Stimulated activated CD4-positive, alpha-beta T cell treated with anti-CD3 and anti-CD28 coated beads, Interleukin-15, amount 100 ng/mL, for 1 hour (primary cell): ENCODE measurements around the gene RILPL1.
"Not testable (repeated sequence)": the region's sequence is repeated elsewhere in the genome, so short reads cannot be mapped to it uniquely, and the experiment has no call there.

ENCODE experiments used
- DNase-seq, 2 donors: peaks; one replicate each; pipeline ENCODE4 v3.0.0-alpha.2; 2020; ENCODE audit warnings: low read depth in 1 of 2, low spot score in 1 of 2

Gene RILPL1

DNA sequence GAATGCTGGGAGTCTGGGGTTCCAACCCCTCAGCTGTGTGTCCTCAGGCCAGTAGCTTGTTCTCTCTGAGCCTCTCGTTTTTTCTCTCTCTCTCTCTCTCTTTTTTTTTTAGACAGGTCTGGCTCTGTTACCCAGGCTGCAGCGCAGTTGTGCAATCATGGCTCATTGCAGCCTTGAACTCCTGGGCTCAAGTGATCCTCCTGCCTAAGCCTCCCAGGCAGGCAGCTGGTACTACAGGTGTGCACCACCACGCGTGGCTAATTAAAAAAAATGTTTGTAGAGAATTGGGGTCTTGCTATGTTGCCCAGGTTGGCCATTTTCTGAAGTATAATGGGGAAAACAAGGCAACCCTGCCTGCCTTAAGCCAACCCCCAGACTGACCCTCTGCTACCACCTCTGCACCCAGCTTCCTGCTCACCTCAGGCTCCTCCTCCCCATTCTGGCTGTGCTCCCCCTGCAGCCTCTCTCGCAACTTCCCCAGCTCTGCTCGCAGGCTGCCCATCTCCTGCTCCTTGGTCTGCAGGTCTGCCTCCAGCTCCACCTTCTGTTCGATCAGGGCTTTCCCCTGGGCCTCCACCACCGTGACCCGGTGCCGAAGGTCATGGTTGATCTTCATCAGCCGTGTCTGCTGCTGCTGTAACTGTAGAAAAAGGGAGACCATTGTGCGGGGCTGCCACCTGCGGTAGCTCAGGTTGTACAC, 35.2 kb downstream of the RILPL1 start:
- no peak for DNase-seq

DNA sequence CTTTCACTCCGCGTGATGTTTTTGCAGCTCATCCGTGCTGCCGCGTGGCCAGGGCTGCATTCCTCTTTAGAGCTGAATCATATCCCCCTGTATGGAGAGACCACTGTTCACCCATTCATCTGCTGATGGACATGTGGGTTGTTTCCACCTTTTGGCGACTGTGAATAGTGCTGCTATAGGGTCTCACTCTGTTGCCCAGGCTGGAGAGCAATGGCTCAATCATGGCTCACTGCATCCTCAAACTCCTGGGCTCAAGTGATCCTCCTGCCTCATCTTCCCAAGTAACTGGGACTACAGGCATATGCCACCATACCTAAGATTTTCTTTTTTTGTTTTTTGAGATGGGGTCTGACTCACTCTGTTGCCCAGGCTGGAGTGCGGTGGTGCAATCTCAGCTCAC, 36.5 kb downstream of the RILPL1 start:
- DNase-seq, result no peak

DNA sequence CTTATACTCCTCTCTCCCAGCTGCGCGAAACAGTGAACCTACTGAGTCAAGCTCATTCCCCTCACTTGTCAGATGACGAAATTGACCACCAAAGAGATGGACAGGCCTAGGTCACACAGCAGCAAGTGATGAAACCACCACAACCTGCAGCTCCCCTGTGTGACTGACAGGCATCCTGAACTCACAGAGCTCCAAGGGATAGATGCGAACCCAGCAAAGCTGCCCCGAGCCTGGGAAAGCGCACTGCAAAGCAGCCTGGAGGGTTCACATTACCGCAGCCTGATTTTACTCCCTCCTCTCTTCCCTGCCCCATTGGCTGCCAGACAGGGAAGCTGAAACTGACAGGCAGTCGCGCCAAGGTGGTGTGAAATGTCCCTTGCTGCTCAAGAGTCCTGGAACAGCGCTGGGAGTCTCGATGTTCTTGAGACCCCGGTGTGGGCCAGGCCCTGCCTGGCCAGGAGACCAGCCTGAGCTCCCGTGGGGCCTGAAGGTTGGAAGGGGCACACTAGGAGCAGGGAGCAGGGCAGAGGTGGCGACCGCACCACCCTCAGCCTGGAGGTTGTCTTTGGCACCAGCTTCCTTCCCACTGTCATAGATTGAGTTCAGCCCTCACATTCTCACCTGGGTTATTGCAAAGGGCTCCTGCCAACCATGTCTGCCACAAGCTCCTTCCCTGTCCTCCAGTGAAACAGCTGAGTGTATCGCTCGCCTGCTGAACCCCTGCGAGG, 39.2 kb downstream of the RILPL1 start:
- DNase-seq, result no peak

DNA sequence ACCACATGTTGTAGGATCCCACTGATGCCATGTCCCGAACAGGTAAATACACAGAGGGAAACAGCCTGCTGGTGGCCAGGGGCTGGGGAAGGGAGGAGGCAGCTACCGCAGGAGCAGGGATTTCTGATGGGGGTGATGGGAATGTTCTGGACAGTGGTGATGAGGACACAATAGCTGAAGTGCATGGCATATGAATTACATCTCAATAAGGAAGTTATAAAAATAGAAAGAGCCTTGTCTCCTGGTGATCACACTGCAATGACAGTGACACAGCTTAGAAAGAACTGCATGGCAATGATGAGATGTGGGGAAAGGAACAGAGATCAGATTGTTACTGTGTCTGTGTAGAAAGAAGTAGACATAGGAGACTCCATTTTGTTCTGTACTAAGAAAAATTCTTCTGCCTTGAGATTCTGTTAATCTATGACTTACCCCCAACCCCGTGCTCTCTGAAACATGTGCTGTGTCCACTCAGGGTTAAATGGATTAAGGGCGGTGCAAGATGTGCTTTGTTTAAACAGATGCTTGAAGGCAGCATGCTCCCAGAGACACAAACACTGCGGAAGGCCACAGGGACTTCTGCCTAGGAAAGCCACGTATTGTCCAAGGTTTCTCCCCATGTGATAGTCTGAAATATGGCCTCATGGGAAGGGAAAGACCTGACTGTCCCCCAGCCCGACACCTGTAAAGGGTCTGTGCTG, 41.0 kb downstream of the RILPL1 start:
- not testable (repeated sequence) for DNase-seq

DNA sequence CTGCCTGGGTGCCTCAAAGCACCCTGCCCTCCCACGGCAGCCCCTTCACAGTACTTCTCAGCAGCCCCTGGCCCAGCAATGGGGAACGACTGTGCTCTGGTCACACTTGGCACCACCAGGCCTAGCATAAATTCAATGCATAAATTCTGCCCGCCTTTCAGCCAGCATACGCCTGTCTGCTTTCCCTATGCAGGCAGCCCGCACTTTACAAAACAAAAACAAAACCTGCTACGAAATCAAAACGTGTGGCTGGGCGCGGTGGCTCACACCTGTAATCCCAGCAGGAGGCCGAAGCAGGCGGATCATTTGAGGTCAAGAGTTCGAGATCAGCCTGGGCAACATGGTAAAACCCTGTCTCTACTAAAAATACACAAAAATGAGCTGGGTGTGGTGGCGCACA, 42.0 kb downstream of the RILPL1 start:
- DNase-seq, result no peak

DNA sequence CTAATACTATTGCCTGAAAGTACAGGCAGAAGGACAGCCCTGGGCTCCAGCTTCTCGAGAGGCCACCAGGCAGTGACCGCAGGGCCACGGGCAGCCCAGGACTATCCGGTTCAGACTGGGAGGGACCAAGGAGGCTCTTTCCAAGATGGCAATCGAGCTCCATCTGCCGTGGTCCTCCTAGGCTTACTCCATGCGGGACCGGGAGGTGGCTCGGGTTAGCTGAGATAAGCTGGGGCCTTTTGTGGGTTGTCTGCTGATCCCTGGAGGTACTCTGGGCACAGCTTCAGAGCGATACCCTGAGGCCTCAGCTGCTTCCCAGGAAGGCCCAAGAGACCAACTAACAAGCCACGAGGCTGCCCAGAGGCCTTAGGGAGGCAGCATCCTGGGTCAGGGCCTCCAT, 42.5 kb downstream of the RILPL1 start:
- DNase-seq, result no peak

DNA sequence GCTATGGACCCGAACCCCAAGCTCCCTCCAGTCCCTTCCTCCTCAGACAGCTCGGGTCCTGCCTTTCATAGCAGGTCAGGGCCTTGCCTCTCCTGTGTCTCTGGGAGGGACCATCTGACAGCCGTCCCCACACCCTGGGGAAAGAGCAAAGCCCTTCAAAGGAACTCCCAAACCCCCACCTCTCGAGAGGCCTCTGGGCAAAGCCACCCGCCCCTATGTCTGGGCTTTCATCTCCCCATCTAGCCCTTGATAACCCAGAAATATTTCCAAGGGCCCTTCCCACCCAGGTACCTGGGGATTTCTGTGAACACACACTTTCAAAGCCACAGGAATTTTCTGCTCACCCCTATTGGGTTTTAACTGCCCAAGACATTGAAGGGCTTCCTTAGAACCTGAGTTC, 43.4 kb downstream of the RILPL1 start:
- DNase-seq, result no peak

DNA sequence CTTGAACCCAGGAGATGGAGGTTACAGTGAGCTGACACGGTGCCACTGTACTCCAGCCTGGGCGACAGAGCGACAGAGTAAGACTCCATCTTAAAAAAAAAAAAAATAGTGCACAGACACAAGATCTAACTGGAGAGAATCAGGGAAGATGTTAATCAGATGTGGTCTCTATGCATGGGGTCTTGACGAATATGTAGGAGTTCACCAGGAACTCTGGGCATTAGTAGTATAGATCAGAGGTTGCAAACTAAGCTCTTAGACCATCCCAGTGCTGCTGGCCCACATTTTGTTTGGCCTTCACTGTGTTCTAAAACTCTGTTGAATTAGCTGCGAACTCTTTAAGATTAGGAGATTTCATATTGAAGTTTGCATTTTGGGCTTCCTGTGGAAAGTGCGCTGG, 43.9 kb downstream of the RILPL1 start:
- DNase-seq, result no peak

DNA sequence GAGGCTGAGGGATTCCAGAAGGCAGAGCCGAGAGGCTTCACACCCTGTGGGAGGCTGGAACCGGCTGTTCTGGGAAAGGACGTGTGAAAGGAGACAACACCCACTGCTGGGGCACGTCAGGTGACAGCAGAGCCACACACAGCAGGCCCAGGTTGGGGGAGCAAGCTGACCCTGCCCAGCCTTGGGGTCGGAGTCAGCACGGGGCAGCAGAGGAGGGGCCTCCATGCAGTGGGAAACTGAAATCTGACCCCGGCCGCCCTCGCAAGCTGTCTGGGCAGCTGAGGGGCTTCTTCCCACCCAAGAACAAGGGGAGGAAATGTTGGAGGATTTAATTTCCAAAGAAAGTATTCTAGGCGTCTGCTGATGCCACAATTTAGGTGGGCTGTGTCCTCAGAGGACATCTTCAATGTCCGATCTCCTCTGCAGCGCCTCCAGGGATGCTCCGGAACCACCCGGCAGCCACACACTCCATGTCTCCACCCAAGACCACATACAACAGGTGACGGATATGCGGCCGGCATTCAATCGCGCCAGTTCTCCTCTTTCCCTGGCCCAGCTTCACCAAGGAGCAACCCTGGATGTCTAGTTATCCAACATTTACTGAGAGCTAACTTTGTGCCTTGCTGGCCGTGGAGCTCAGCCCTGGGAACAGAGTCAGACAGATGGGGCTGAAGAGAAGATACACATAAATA, 44.8 kb downstream of the RILPL1 start:
- no peak for DNase-seq

DNA sequence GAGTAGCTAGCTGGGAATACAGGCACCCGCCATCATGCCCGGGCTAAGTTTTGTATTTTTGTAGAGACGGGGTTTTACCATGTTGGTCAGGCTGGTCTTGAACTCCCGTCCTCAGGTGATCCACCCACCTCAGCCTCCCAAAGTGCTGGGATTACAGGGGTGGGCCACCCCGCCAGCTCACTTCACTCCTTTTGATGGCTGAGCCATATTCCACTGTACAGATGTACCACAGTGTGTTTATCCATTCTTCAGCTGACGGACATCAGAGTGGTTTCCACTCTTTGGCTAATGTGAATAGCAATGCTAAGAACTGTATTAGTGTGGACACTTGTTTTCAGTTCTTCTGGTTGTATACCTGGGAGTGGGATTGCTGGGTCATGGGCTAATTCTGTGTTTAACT, 46.1 kb downstream of the RILPL1 start:
- no peak for DNase-seq

DNA sequence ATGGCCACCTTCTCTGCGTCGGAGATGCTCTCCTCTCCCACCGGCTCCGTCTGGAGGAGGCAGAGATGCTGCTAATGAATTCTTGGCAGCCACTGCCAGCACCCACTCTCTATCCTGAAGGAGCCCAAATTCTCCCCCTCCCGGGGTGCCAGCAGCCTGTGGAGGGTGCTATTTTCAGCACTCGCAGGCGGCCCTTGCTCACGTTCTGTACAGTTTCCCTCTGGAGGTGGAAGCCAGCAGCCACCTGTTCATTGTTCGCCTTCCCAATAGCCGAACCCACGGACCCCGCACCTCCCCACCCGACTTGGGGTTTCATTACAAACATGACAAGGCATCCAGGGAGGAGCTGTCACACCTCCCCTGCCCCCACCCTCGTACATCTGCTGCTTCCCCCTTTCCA, 47.8 kb downstream of the RILPL1 start:
- DNase-seq, result no peak

DNA sequence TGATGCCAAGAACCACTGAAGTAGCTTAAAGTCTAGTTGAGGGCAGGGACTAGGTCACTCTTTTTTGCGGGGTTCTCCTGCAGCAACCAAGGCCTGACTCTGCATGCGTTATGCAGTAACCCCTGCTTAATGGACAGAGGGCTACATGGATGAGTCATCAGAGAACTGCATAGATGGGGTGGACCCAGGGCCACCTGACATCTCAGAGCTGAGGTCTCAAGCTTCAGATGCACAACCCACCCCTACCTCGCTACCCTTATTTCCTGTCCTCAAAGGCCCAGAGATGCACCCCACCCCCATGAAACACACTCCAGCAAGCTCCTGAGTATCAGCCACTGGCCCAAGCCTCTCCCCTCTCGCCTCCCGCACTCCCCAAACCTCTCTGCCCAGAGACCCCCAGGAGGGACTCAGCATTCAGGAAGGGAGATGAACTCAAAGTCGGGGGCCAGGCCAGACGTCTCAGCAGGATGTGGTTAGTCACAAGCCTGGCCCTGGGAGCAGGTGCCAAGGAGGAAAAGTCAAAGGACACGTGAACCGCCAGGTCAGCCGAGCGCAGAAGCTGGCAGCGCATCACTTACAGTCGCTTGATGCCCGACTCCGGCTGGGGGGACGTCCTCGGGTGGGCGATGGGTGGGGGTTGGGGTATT, 49.8 kb downstream of the RILPL1 start:
- DNase-seq, result no peak

DNA sequence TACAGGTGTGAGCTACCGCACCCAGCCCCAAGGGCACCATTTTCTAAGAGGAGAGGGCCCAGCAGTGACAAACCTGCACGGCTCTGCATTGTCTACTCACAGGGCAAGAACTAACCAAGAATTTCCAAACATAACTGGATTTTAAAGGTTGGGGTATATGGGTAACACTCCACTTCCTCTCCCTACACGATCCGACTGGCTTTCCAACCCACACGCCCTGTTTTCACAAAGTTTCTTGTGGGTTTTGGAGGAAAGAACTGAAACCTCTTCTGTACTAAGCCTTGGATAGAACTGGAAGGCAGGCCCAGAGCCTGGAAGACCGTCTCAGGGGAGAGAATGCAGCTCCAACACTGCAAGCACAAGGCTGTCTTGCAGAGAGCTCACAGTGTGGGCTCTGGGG, 50.6 kb downstream of the RILPL1 start:
- DNase-seq, result no peak

DNA sequence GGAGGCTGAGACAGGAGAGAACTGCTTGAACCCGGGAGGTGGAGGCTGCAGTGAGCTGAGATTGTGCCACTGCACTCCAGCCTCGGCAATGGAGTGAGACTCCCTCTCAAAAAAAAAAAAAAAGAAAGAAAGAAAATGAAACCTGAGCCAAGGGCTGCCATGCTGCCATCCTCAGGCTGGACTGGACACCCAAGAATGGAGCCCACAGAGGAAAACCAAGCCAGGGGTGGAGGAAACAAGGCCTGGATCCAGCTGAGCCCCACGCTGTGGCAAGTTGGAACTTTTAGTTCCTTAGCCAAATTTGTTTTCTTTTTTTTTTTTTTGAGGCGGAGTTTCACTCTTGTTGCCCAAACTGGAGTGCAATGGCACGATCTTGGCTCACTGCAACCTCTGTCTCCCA, 52.3 kb downstream of the RILPL1 start:
- DNase-seq, result not testable (repeated sequence)

DNA sequence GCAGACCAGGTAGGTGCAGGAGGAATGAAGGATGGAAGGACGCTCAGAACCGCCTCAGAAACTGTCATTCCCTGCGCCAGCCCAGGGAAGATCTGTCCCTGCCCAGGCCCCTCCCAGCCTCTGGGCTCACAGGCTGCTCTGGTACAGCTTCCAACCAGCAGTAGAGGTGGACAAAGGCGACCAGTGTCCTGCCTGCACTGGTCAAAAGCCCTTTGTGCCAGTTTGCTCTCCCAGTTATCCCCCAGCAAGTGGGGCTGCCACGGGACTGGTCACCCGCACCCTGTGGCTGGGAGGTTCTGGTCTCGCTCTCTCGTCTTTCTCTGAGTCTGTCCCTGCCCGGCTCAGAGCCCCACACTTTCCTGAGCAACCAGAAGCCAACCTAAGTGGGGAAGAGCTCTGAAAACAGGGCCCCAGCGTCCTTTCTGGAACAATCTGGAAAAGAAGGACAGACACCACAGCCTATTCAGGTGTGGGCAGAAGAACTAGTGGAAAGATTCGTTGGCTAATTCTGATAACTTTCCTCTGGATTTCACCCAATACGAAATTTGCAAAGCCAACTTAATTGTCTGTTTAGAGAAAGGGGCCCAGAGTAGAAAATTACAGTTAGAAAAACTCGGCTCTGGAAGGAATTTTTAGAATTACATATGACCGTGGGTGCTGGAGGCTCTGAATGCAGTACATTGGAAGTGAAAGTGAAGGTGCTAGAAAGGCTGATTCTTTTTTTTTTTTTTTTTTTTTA, 53.9 kb downstream of the RILPL1 start:
- no peak for DNase-seq

DNA sequence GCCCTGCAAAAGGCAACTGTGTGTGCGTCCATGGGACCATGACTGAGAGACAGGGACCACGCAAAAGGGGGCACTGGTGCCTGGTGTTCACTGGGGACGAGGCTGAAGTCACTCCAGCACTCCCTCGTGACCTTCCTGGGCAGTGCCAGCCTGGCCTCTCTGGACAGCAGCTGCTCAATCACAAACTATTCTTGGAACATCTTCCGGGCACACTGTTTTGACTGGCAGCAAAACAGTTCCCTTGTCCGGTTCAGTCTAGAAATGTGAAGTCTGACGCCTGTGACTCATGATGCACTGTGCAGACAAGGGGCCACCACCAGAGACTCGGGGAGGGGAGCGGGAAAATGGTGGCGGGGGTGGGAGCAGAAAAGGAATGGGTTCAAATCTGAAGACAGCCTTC, 54.8 kb downstream of the RILPL1 start:
- no peak for DNase-seq

DNA sequence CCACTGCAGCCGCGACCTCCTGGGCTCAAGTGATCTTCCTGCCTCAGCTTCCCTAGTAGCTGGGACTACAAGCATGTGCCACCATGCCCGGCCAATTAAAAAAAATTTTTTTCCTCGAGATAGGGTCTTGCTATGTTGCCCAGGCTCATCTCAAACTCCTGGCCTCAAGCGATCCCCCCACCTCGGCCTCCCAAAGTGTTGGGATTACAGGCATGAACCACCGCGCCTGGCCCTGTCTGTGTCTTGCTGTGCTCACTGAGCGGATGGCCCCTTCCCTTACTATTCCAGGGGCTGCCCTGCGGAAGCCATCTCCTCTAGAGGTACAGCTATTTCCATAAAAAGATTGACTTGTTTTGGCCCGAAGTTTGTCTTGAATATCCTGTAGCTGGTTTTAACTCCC, 55.5 kb downstream of the RILPL1 start:
- DNase-seq, result no peak

DNA sequence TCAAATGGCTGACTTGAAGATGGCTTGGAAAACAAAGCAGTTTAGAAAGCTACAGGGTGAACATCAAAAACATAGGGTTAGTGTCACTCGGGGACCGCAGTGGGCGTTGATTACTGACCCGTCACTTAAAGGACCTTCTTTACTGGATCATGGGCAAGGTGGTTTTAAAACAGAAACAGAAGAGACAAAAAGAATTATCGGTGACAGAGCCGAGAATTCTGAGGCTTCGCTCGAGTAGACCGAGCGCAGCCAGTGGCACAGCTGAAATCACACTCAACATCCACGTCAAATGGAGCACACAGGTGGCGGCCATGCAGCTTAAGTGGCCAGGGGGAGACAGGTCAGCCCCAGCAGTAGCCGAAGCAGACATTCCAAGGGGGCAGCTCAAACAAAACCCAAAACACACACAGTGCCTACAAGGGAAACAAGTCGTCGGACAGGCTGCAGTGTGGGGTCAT, 58.2 kb downstream of the RILPL1 start:
- DNase-seq, result no peak

DNA sequence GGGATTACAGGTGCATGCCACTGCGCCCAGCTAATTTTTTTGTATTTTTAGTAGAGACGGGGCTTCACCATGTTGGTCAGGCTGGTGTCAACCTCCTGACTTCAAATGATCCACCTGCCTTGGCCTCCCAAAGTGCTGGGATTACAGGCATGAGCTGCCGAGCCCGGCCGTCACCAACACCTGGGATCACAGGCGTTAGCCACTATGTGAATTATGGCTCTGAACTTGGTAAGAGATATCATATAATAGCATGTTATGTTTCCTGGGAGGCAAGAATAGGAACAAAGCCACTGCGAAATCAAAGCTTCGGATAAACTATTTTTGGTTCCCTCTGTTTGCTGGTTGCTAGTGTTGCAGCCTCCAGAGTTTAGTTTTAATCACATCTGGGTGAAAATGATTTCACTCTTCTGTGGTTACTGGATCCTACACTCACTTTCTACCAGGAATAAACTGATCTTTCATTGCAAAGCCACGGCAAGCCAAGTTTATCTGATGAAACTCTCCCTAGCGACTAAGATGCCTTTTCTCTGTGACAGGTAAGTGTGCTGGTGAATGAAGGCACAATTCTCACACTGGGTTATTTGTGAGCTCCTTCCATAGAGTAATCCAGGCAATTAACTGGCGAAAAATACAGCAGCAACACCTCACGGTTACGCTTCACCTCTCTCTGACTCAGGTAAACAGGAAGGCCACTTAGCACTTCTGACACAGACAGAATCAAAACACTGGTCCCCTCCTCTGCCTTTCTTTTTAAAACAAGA, 58.9 kb downstream of the RILPL1 start:
- no peak for DNase-seq

DNA sequence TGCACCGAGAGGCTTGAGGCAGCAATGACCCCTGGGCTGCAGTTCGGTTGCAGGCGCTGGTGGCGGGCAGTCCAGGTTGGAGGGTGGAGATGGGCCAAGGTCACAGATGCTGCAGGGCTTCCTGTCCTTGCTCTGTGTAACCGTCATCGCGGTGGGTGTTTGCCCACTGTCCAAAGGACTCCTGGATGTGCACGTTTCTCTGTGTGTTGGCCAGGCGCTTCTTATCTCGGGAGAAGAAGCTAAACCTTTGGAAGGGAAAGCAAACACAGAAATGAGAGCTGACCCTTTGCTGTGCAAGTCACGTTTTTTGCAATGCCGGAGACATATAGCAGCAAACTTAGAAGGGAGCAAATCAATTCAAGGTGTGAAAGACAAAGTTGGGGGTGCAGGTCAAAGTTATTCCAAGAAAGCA, 61.1 kb downstream of the RILPL1 start:
- no peak for DNase-seq
